GM19351 (cell line): ENCODE data around the gene CNTNAP2.

Experiments
- ATAC-seq: cut with Tn5 transposase; IDR thresholded peaks from one replicate; pipeline ENCODE4 v1.9.1; 2021; ENCODE audit warnings: mild to moderate bottlenecking, moderate library complexity; ENCODE audit not compliant: unreplicated experiment

CNTNAP2 gene

GRCh38 chr7:147523056-147523455 lies 1406.5 kb downstream of the CNTNAP2 start:
- ATAC-seq, result no peak

GRCh38 chr7:147524726-147525250 lies 1408.2 kb downstream of the CNTNAP2 start:
- ATAC-seq, result no peak

GRCh38 chr7:147525325-147525724 lies 1408.7 kb downstream of the CNTNAP2 start:
- no peak for ATAC-seq

- ATAC-seq, result no peak
Measured at GRCh38 chr7:147535701-147536111, 1419.1 kb downstream of the CNTNAP2 start.

- ATAC-seq, result no peak
Measured at GRCh38 chr7:147539685-147540084, 1423.1 kb downstream of the CNTNAP2 start.

- ATAC-seq, result no peak
Measured at GRCh38 chr7:147540743-147541142, 1424.1 kb downstream of the CNTNAP2 start.

- ATAC-seq, result no peak
Measured at GRCh38 chr7:147541261-147541660, 1424.7 kb downstream of the CNTNAP2 start.

- ATAC-seq, result peak; percentile 85
Measured at GRCh38 chr7:147547252-147547897, 1430.8 kb downstream of the CNTNAP2 start.

- no peak for ATAC-seq
Measured at GRCh38 chr7:147556317-147556716, 1439.7 kb downstream of the CNTNAP2 start.

- ATAC-seq, result no peak
Measured at GRCh38 chr7:147563669-147564068, 1447.1 kb downstream of the CNTNAP2 start.

GRCh38 chr7:147564786-147565476 lies 1448.3 kb downstream of the CNTNAP2 start:
- ATAC-seq, result no peak

GRCh38 chr7:147567043-147567442 lies 1450.4 kb downstream of the CNTNAP2 start:
- ATAC-seq, result no peak

GRCh38 chr7:147569116-147569913 lies 1452.7 kb downstream of the CNTNAP2 start:
- no peak for ATAC-seq

- no peak for ATAC-seq
Measured at GRCh38 chr7:147570390-147570789, 1453.8 kb downstream of the CNTNAP2 start.

- no peak for ATAC-seq
Measured at GRCh38 chr7:147571436-147572185, 1455.0 kb downstream of the CNTNAP2 start.

- no peak for ATAC-seq
Measured at GRCh38 chr7:147578196-147578595, 1461.6 kb downstream of the CNTNAP2 start.

- ATAC-seq, result no peak
Measured at GRCh38 chr7:147579148-147579547, 1462.5 kb downstream of the CNTNAP2 start.

GRCh38 chr7:147584771-147585193 lies 1468.2 kb downstream of the CNTNAP2 start:
- no peak for ATAC-seq

- ATAC-seq, result no peak
Measured at GRCh38 chr7:147586110-147586509, 1469.5 kb downstream of the CNTNAP2 start.

- ATAC-seq, result no peak
Measured at GRCh38 chr7:147586526-147586925, 1469.9 kb downstream of the CNTNAP2 start.
